Activated naive CD8-positive, alpha-beta T cell (primary cell): ENCODE results near the gene MPG.
A peak's percentile ranks its signal among the peaks of the same experiment; 100 is the strongest.

Source experiments
- H3K27ac Mint-ChIP-seq: one replicate; pipeline ENCODE4 v1.8.0; 2021; ENCODE audit warnings: mixed read lengths
- H3K27me3 Mint-ChIP-seq: one replicate; pipeline ENCODE4 v1.8.0; 2021; ENCODE audit warnings: mixed read lengths
- H3K36me3 Mint-ChIP-seq: one replicate; pipeline ENCODE4 v1.8.0; 2021; ENCODE audit warnings: mixed read lengths
- H3K4me1 Mint-ChIP-seq: one replicate; pipeline ENCODE4 v1.8.0; 2021; ENCODE audit warnings: low read depth, mixed read lengths
- H3K4me3 Mint-ChIP-seq: one replicate; pipeline ENCODE4 v1.8.0; 2021; ENCODE audit warnings: mild to moderate bottlenecking, mixed read lengths
- H3K9me3 Mint-ChIP-seq: one replicate; pipeline ENCODE4 v1.8.0; 2021; ENCODE audit warnings: low read depth, mixed read lengths

The MPG gene

DNA sequence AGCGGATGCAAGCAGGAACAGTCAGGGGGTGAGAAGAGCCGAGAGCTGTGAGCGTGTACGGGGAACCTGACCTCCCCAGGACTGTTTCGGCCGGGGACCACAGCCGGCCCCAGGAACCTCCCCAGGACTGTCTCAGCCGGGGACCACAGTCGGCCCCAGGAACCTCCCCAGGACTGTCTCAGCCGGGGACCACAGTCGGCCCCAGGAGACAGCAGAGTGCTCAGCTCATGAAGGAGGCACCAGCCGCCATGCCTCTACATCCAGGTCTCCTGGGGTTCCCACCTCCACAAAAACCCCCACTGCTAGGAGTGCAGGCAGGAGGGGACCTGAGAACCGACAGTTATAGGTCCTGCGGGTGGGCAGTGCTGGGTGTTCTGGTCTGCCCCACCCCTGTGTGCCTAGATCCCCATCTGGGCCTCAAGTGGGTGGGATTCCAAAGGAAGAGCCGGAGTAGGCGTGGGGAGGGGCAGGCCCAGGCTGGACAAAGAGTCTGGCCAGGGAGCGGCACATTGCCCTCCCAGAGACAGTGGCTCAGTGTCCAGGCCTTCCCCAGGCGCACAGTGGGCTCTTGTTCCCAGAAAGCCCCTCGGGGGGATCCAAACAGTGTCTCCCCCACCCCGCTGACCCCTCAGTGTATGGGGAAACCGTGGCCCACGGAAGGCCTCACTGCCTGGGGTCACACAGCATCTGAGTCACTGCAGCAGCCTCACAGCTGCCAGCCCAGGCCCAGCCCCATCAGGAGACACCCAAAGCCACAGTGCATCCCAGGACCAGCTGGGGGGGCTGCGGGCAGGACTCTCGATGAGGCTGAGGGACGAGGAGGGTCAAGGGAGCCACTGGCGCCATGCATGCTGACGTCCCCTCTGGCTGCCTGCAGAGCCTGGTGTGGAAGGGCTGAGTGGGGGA lies 9.9 kb upstream of the MPG start:
- Mint-ChIP-seq H3K27me3 (peaks cover 5% of the 10 kb centered on the region), H3K4me1 (peaks cover 6% of the 10 kb centered on the region)

DNA sequence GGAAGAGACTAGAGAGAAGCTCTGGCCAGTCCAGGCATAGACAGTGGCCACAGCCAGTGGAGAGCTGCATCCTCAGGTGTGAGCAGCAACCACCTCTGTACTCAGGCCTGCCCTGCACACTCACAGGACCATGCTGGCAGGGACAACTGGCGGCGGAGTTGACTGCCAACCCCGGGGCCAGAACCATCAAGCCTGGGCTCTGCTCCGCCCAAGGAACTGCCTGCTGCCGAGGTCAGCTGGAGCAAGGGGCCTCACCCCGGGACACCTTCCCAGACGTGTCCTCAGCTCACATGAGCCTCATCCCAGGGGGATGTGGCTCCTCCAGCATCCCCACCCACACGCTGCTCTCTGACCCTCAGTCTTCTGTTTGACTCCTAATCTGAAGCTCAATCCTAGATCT lies 8.8 kb upstream of the MPG start:
- H3K27ac Mint-ChIP-seq, result no peak overlapping the region
- no peak overlapping the region for H3K4me3 Mint-ChIP-seq
- peaks cover 6% of the 10 kb centered on the region for H3K4me1 Mint-ChIP-seq
- peaks cover 7% of the 10 kb centered on the region for H3K27me3 Mint-ChIP-seq
- no peaks in the 10 kb centered on the region for H3K36me3 Mint-ChIP-seq
- H3K9me3 Mint-ChIP-seq, result no peaks in the 10 kb centered on the region

More for the DNA sequence above, 9.9 kb upstream of the MPG start:
- Mint-ChIP-seq H3K4me3 (no peak overlapping the region), H3K9me3 (no peaks in the 10 kb centered on the region), H3K27ac (no peak overlapping the region), H3K36me3 (no peaks in the 10 kb centered on the region)

DNA sequence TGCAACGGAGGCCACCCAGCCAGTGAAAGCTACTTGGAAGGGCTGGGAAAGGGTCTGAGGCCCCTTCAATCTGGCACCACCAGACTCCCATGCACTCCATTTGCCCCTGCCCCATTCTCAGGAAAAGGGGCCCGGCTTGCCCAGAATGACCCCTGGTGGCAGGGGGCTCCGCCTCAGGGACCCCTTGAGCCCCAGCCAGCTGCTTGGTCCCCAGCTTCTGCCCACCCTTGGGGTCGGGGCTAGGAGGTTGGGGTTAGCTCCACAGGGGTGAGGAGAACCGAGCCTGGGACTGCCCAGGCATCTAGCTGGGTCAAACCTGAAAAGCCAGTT lies 6.8 kb upstream of the MPG start:
- Mint-ChIP-seq H3K4me3 (peak overlapping the region; percentile 67), H3K9me3 (no peaks in the 10 kb centered on the region), H3K27me3 (peaks cover 9% of the 10 kb centered on the region), H3K36me3 (no peaks in the 10 kb centered on the region), H3K4me1 (peaks cover 5% of the 10 kb centered on the region), H3K27ac (no peak overlapping the region)

DNA sequence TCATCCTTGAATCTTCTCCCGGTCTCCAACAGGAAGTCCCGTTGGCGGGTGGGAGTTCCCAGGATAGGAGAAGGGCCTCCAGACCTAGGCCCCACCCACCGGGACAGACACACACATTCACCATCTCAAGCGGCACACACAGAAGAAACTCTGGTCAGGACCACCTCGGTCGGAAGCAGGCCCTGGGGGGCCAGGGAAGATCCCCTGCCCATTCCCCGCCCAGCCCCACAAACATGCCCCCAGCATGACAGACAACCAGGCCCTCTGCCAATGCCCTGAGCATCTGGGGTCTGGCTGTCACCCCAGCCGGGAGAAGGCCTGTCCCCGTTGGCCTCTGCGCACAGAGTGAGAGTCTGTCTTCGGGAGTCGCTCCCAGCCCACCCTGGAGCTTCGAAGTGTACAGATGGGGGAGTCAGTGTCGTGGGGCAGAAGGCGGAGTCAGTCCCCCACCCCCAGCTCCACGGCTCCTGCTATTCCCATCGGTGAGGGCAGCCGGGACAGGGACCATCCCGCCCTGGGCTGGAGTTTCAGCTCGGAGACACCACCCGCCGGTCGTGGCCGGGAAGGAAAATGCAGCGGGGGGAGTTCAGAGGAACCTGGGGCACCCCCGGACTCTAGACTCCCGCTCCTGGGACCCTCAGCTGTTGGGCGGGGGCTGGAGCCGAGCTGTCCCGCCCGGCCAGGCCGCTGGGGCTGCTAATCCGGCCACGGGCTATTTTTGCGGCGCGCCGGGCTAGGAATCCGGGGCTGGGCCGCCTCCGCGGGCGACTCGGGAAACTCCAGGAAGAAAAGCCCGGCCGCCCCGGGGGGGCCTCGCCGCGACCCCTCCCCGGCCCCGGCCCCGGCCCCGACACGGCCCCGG lies 6.3 kb upstream of the MPG start:
- Mint-ChIP-seq H3K36me3 (no peaks in the 10 kb centered on the region), H3K4me3 (peak overlapping the region; percentile 67), H3K27ac (no peak overlapping the region), H3K9me3 (no peaks in the 10 kb centered on the region), H3K27me3 (peaks cover 9% of the 10 kb centered on the region), H3K4me1 (peaks cover 11% of the 10 kb centered on the region)

DNA sequence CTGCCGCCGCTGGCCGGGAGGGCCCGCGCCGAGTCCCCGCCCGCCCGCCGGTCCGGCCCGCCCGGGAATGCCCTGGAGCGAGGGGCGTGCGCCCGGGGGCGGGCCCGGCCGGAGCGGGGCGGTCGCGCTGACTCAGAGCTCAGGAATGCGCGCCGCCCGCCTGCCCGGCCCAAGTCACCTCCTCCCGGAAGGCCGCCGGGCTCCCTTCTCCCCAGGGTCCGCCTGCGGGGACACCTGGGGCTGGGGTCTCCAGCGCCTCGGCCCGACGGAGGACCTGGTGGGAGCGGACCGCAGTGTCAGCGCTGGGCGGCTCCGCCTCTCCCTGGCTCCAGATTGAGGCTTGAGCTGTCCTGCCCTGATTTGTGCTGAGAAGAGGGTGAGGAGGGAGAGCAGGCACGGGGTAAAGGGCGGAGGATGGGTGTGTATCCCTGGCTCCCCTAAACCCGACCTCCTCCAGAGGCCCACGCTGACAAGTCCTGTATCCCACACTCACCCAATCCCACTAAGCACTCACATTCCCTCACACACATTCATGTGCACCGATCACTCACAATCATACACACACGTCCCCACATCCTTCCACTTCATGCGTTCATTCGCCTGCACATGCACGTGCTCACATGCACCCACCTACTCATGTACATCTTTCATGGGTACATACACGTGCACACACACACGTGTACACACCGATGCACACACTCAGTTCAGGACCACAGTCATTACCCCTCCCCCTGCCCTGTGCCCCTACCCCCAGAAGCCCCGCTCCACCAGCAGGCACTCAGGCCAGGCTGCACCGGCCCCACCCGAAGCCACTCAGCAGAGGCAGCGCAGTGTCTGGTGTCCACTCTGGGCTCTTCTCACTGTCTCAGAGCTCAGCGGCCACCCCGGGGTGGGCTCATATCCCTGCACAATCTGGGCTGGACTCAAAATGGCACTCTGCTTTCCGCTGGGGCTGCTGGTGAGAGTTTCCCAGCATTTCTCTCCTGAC lies 5.2 kb upstream of the MPG start, which contains the start of gene RHBDF1:
Gene RHBDF1, minus strand, starts transcription at position 71 of the 988 bp plus-strand sequence. CDS start 7,616 bp downstream, outside the sequence.
- H3K4me1 Mint-ChIP-seq, result peaks cover 14% of the 10 kb centered on the region
- H3K36me3 Mint-ChIP-seq, result no peaks in the 10 kb centered on the region
- no peaks in the 10 kb centered on the region for H3K9me3 Mint-ChIP-seq
- peaks cover 9% of the 10 kb centered on the region for H3K27me3 Mint-ChIP-seq
- peak within 1 kb of the TSS; percentile 89 for H3K4me3 Mint-ChIP-seq
- no peak within 1 kb of the TSS for H3K27ac Mint-ChIP-seq

DNA sequence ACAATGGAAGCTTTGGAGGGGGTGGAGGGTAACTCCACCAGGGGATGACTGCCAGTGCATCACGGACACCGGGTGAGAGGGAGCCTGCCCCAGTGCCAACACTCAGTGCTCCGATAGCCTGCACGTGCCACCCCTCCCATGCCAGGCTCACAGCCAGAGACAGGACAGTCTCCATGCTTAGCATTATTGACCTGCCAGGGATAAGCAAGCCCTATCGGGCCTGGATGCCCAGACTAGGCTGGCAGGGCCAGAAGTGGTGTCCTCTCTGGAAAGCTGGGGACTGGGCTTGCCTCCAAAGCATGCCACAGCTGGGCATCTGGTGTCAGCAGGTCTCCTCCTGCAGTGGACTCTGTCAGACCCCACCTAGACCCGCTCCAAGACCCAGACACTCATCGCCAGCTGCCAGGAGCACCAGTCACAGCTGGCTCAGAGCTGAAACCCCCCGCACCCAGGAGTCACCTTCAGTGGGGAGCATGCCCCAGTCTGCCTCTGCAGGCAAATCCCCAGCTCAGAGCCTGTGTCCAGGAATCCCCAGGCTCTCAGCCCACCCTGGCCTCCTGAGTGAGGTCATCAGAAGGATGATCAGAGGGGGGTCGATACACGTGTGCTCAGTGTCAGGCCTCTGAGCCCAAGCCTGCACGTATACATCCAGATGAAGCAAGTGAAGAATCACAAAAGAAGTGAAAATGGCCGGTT lies 3.8 kb upstream of the MPG start:
- peaks cover 16% of the 10 kb centered on the region for H3K4me1 Mint-ChIP-seq
- H3K36me3 Mint-ChIP-seq, result no peaks in the 10 kb centered on the region
- H3K4me3 Mint-ChIP-seq, result no peak overlapping the region
- H3K27me3 Mint-ChIP-seq, result peaks cover 9% of the 10 kb centered on the region
- H3K27ac Mint-ChIP-seq, result no peak overlapping the region
- H3K9me3 Mint-ChIP-seq, result no peaks in the 10 kb centered on the region

DNA sequence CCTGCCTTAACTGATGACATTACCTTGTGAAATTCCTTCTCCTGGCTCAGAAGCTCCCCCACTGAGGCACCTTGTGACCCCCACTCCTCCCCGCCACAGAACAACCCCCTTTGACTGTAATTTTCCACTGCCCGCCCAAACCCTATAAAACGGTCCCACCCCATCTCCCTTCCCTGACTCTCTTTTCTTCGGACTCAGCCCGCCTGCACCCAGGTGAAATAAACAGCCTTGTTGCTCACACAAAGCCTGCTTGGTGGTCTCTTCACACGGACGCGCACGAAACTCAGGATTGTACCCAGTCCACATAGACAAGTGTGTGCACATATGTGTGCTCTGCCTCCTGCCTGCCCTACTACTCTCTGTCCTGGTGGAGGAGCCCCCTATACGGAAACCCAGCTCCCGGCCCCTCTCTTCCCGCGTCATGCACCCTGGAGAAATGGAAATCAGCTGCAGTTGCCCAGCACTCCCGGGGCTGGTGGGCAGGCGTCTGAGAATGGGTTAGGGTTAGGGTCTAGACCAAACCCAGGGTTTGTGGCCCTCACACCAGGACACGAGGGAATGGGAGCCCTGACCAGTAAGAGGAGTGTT lies 3.2 kb upstream of the MPG start:
- Mint-ChIP-seq H3K4me3 (no peak overlapping the region), H3K4me1 (peaks cover 21% of the 10 kb centered on the region), H3K27ac (no peak overlapping the region), H3K36me3 (no peaks in the 10 kb centered on the region), H3K27me3 (peaks cover 9% of the 10 kb centered on the region), H3K9me3 (no peaks in the 10 kb centered on the region)

DNA sequence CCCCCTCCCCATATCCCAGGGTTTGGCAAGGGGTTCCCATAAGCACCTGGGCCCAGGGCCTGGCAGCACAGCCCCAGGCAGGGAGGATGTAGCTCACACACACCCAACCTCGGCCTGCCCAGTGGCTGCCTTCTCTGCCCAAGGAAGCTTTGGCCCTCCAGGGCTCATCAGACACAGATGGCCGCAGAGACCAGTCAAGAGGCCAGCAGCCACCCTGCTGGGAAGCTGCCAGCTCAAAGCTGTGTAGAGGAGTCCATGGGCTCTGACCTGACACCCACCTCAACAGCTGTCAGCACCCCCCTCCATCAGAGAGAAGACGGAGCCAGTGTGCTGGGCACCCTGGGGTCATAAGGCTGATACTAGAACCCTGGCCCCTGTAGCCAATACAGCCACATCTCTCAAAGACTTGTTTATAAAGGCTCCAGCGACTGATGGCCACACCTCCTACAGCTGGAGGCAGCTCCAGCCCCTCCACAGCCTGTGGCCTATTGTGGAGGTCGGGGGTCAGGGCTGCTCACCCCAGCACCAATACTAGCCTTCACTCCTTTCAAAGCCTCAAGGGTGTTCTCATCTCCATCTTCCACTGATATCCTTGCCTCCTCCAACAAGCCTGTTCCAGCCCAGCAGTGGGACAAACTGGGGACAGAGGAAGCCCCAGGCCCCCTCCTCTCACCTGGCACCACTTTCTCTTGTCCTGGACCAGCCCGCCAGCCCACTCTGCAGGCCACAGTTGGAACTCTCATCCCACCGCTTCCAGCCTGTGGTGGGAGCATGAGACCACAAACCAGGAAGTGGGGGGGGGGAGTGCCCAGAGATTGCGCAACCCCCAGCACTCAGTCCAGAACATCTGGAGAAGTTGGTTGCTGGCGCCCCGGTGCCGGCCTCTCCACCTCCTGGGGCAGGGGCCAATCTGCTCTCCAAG lies 2.2 kb upstream of the MPG start:
- H3K4me1 Mint-ChIP-seq, result peaks cover 21% of the 10 kb centered on the region
- H3K27me3 Mint-ChIP-seq, result peaks cover 9% of the 10 kb centered on the region
- H3K4me3 Mint-ChIP-seq, result no peak overlapping the region
- H3K9me3 Mint-ChIP-seq, result no peaks in the 10 kb centered on the region
- no peak overlapping the region for H3K27ac Mint-ChIP-seq
- H3K36me3 Mint-ChIP-seq, result no peaks in the 10 kb centered on the region

DNA sequence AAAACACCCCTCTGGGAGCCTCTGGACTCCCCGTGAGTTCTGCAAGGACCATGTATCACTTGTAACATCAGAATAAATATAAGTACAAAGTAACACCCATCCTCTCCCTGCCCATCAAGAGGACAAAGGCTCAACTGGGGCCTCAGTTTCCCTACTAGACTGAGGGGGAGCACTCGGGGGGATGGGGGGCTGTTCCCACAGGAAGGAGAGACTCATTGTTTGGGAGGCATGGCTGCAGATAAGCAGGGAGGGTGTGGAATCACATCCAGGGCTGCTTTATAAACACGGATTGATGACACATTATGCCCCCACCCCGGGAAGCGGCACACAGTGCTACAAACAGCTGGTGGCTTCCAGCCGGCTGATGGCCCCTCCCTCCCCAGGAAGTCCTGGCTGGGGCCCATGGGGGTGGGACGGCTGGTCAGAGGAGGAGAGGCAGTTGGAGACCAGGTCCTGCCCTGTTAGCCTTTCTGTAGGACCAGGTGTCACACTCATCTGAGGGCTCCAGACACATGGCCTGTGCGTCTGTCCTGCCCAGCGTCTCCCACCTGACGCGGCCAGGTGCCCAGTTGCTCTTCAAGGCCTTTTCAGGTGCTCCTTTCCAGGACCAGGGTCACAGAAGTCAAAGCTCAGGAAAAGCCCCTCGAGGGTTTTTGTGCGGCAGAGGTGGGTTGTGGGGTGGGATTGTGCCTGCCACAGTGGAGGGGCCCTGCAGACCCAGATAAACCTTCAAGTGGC lies 1.3 kb upstream of the MPG start:
- Mint-ChIP-seq H3K27ac (peak overlapping the region; percentile 79), H3K36me3 (no peaks in the 10 kb centered on the region), H3K4me3 (peak overlapping the region; percentile 81), H3K4me1 (peaks cover 21% of the 10 kb centered on the region), H3K9me3 (no peaks in the 10 kb centered on the region), H3K27me3 (peaks cover 7% of the 10 kb centered on the region)

DNA sequence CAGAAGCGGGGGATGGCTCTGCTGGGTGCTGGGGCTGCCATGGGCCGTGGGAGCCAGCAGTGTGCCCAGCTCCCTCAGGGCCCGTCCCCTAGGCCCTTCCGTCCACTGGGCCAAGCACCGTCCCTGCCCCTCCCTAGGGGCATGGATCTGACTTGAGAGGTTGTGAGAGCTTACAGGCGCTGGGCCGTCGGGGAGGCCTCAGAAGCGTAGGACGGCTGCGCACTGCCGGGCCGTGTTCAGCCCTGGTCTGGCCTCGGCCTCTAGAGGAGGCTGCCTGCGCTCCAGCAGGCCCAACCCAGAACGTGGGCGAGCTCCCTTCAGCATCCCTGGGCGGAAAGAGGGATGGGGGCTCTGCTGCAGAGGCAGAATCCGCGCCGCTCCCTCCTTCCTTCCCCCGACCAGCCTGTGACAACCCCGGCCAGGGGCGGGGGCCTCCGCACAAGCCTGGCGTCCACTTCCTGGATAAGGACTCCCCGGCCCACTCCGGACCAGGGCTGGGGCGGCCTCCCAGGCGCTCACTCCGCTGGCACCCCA lies 685 bp upstream of the MPG start:
- peaks cover 21% of the 10 kb centered on the region for H3K4me1 Mint-ChIP-seq
- H3K36me3 Mint-ChIP-seq, result no peaks in the 10 kb centered on the region
- peak overlapping the region; percentile 79 for H3K27ac Mint-ChIP-seq
- H3K9me3 Mint-ChIP-seq, result no peaks in the 10 kb centered on the region
- H3K4me3 Mint-ChIP-seq, result peak overlapping the region; percentile 81
- peaks cover 7% of the 10 kb centered on the region for H3K27me3 Mint-ChIP-seq

DNA sequence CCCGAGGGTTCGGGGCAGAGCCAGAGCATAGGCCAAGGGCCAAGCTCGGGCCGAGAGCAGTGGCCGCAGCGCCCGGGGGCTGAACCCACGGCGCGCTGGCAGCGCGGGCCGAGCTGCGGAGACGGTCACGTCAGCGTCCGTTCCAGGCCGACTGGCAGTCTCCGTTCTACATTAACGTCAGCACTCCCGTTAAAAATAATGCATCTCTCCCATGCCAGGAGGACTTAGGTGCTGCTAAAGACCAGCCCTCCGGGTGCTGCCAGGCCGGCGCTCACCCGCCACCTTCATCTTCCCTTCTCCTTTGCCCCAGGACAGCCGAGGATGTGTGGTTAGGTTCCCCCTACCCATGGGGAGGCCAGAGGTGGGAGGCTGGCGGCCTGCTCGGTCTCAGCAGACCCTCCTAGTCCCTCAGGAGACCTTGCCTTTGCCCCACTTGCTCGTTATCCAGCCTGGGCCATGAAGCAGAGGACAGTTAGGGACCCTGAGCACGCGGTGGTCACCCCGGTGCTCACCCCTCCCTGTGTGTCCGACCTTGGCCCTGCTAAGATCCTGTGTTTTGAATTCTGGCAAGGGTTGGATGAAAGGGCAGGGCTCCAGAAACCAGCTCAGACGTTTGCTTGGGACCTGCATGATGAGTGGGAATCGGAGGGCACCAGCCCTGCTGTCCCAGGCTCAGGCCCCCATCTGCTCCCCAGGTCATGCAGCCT lies 572 bp downstream of the MPG start:
- peak overlapping the region; percentile 90 for H3K4me3 Mint-ChIP-seq
- peak overlapping the region; percentile 54 for H3K27ac Mint-ChIP-seq
- H3K36me3 Mint-ChIP-seq, result no peaks in the 10 kb centered on the region
- no peaks in the 10 kb centered on the region for H3K9me3 Mint-ChIP-seq
- peaks cover 25% of the 10 kb centered on the region for H3K4me1 Mint-ChIP-seq
- peaks cover 4% of the 10 kb centered on the region for H3K27me3 Mint-ChIP-seq
